Measurements from ENCODE around the gene GLRX3.

GLRX3 gene

DNA sequence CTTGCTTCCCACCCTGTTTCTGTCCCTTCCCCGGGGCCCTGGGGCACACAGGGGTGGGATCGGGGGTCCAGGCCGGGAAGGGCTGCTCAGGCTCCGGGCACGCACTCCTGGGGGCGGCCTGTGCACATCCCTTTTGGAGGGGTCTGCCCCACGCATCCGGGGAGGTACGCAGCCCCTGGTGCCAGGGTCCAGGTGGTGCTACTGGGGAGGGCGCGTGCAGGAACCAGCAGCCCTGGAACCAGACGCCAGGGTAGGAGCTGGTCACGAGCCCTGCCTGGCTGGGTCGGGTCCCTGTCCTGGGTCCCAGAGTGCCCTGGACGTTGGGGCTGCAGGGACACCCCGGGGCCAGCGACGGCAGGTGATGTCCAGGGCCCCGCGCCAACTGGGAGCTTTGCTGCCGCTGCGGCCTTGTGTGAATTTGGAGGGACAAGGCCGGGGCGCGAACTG is 53.4 kb downstream of the GLRX3 start:
- H3K4me2 ChIP-seq (ENCODE audit: low read length) = no peak overlapping the region
- no peaks in the 10 kb centered on the region for H3K36me3 ChIP-seq (replicated peaks; ENCODE audit: low read depth, low read length)
- H4K20me1 ChIP-seq (ENCODE audit: insufficient read depth, low read length) = no peaks in the 10 kb centered on the region
- TF ChIP-seq, protein P1, sequence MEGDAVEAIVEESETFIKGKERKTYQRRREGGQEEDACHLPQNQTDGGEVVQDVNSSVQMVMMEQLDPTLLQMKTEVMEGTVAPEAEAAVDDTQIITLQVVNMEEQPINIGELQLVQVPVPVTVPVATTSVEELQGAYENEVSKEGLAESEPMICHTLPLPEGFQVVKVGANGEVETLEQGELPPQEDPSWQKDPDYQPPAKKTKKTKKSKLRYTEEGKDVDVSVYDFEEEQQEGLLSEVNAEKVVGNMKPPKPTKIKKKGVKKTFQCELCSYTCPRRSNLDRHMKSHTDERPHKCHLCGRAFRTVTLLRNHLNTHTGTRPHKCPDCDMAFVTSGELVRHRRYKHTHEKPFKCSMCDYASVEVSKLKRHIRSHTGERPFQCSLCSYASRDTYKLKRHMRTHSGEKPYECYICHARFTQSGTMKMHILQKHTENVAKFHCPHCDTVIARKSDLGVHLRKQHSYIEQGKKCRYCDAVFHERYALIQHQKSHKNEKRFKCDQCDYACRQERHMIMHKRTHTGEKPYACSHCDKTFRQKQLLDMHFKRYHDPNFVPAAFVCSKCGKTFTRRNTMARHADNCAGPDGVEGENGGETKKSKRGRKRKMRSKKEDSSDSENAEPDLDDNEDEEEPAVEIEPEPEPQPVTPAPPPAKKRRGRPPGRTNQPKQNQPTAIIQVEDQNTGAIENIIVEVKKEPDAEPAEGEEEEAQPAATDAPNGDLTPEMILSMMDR (IDR thresholded peaks at IDR 0.05; ENCODE audit: low read depth, low read length) = no peak
- no peak for TF ChIP-seq EZH2phosphoT487 (IDR thresholded peaks at IDR 0.05; ENCODE audit: low read depth)
- no peak overlapping the region for H3K4me3 ChIP-seq (ENCODE audit: low read length)
- H3K4me1 ChIP-seq (ENCODE audit: low read length) = no peaks in the 10 kb centered on the region
- no peaks in the 10 kb centered on the region for H3K27me3 ChIP-seq (ENCODE audit: low read depth, low read length)
- no peaks in the 10 kb centered on the region for H3K9me3 ChIP-seq (ENCODE audit: insufficient read depth, low read length)
- no peak overlapping the region for H3K9ac ChIP-seq (ENCODE audit: low read length)
- H2AFZ ChIP-seq (ENCODE audit: low read depth, low read length) = no peak overlapping the region
- no peaks in the 10 kb centered on the region for H3K79me2 ChIP-seq (ENCODE audit: low read length)
- H3K27ac ChIP-seq (ENCODE audit: low read length) = no peak overlapping the region

DNA sequence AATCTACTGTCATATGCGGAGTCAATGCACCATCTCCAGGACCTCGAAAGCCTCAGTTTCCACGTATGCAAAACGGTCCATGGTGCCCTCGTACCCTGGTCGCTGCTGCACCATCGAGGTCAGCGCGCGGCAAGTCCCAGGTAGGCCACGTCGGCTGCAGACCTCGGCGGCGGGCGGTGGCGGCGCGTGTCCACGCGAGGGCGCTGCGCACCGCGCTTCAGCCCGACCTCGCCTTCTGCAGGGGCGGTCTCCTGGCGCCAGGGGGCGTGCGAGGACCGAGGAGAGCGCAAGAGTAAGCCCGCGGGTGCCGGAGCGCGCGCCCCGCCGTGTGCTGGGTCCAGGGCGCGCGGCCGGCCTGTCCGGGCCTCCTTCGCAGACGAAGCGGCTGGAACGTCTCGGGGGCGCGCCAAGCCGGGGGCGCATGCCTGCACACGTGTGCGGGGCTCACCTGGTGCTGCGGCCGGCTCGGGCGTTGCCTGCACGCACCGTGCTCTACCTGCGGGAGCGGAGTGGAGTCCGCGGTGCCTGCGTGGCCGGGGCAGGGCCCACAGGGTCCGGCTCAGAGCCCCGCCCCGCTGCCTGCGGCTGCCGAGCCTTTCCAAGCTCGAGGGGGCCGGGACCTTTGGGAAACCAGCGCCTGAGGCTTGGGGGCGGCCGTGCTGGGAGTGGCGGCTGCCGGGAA is 54.0 kb downstream of the GLRX3 start:
- no peaks in the 10 kb centered on the region for H3K9me3 ChIP-seq (ENCODE audit: insufficient read depth, low read length)
- no peak overlapping the region for H3K9ac ChIP-seq (ENCODE audit: low read length)
- H3K27me3 ChIP-seq (ENCODE audit: low read depth, low read length) = no peaks in the 10 kb centered on the region
- H3K4me3 ChIP-seq (ENCODE audit: low read length) = no peak overlapping the region
- no peaks in the 10 kb centered on the region for H3K79me2 ChIP-seq (ENCODE audit: low read length)
- no peak overlapping the region for H2AFZ ChIP-seq (ENCODE audit: low read depth, low read length)
- H3K27ac ChIP-seq (ENCODE audit: low read length) = no peak overlapping the region
- H3K4me2 ChIP-seq (ENCODE audit: low read length) = no peak overlapping the region
- no peaks in the 10 kb centered on the region for H4K20me1 ChIP-seq (ENCODE audit: insufficient read depth, low read length)
- H3K36me3 ChIP-seq (replicated peaks; ENCODE audit: low read depth, low read length) = no peaks in the 10 kb centered on the region
- H3K4me1 ChIP-seq (ENCODE audit: low read length) = no peaks in the 10 kb centered on the region
- TF ChIP-seq EZH2phosphoT487 (IDR thresholded peaks at IDR 0.05; ENCODE audit: low read depth) = no peak
- TF ChIP-seq, protein P1 (IDR thresholded peaks at IDR 0.05; ENCODE audit: low read depth, low read length) = peak; percentile 59

DNA sequence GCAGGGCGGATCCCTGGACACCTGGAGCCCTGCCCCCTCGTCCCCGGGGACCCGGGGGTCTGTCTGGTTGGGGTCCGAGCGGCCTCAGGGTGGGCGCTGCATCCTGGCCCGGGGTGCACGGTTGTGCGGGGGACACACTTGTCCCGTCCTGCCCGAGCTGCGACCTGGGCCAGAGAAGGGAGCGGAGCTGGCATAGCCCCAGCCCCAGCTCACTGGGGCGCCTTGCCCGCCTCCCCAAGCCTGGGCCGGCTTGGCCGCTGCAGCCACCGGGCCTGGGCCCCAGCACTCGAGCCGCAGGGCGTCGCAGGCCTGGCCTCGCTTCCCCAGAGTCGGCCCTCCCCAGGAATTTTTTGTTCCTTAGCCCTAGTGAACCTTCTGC is 54.5 kb downstream of the GLRX3 start:
- Histone ChIP-seq H3K4me3 (ENCODE audit: low read length) (no peak overlapping the region), H2AFZ (ENCODE audit: low read depth, low read length) (no peak overlapping the region), H3K36me3 (replicated peaks; ENCODE audit: low read depth, low read length) (no peaks in the 10 kb centered on the region), H3K27ac (ENCODE audit: low read length) (no peak overlapping the region), H3K27me3 (ENCODE audit: low read depth, low read length) (no peaks in the 10 kb centered on the region), H3K4me1 (ENCODE audit: low read length) (no peaks in the 10 kb centered on the region), H4K20me1 (ENCODE audit: insufficient read depth, low read length) (no peaks in the 10 kb centered on the region), H3K9ac (ENCODE audit: low read length) (no peak overlapping the region), H3K9me3 (ENCODE audit: insufficient read depth, low read length) (no peaks in the 10 kb centered on the region), H3K4me2 (ENCODE audit: low read length) (no peak overlapping the region), H3K79me2 (ENCODE audit: low read length) (no peaks in the 10 kb centered on the region)
- no peak for TF ChIP-seq EZH2phosphoT487 (IDR thresholded peaks at IDR 0.05; ENCODE audit: low read depth)
- TF ChIP-seq, protein P1 (IDR thresholded peaks at IDR 0.05; ENCODE audit: low read depth, low read length) = no peak

DNA sequence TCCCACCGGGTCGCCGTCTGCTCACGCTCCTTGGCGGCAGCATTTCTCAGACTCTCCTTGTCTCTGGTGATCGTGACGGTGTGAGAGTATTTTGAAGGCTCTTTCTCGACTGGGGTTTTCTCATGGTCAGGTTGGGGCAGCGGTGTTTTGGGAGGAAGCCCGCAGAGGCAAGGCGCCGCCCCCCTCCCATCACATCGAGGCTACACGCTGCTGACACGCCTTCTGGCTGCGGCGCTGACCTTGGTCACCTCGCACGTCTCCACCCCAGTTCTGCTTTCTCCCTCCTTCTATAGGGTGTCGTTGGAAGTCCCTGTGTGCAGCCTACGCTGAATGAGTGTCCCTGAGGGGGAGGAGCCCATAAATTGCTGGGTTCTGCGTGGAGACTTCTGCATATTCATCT is 55.2 kb downstream of the GLRX3 start:
- Histone ChIP-seq H4K20me1 (ENCODE audit: insufficient read depth, low read length) (no peaks in the 10 kb centered on the region), H3K9ac (ENCODE audit: low read length) (no peak overlapping the region), H2AFZ (ENCODE audit: low read depth, low read length) (no peak overlapping the region), H3K79me2 (ENCODE audit: low read length) (no peaks in the 10 kb centered on the region), H3K4me2 (ENCODE audit: low read length) (no peak overlapping the region), H3K9me3 (ENCODE audit: insufficient read depth, low read length) (no peaks in the 10 kb centered on the region), H3K27ac (ENCODE audit: low read length) (no peak overlapping the region), H3K36me3 (replicated peaks; ENCODE audit: low read depth, low read length) (no peaks in the 10 kb centered on the region), H3K4me1 (ENCODE audit: low read length) (no peaks in the 10 kb centered on the region), H3K4me3 (ENCODE audit: low read length) (no peak overlapping the region), H3K27me3 (ENCODE audit: low read depth, low read length) (no peaks in the 10 kb centered on the region)
- no peak for TF ChIP-seq EZH2phosphoT487 (IDR thresholded peaks at IDR 0.05; ENCODE audit: low read depth)
- TF ChIP-seq, protein P1 (IDR thresholded peaks at IDR 0.05; ENCODE audit: low read depth, low read length) = no peak
